Measurements from ENCODE around the gene FOXR1. TPM values are rescaled to one million over a fixed set of nuclear protein-coding genes. Genes with fewer than 3 reads are reported as not detected.

FOXR1 gene
- total RNA-seq, 1 experiment from 2014 or later = not detected

- TF ChIP-seq KAT7 (CRISPR knock-in tag; IDR thresholded peaks at IDR 0.05; ENCODE audit: borderline replicate concordance) (peak; percentile 94; the same call in 1 of the 2 replicates), FOXP1 (CRISPR knock-in tag; IDR thresholded peaks at IDR 0.05; ENCODE audit: borderline replicate concordance) (peak; percentile 53), IRF2 (CRISPR knock-in tag; IDR thresholded peaks at IDR 0.05; ENCODE audit: borderline replicate concordance, low read depth) (no peak), OVOL2 (CRISPR knock-in tag; IDR thresholded peaks at IDR 0.05; ENCODE audit: borderline replicate concordance) (no peak), ZNF219 (CRISPR knock-in tag; IDR thresholded peaks at IDR 0.05; ENCODE audit: borderline replicate concordance) (no peak), NFATC4 (CRISPR knock-in tag; IDR thresholded peaks at IDR 0.05) (no peak), IRF1 (CRISPR knock-in tag; IDR thresholded peaks at IDR 0.05) (0 out of 2 replicates have a peak, but pooled peaks have one; percentile 26), ATF6 (CRISPR knock-in tag; IDR thresholded peaks at IDR 0.05) (no peak), PRRX2 (CRISPR knock-in tag; IDR thresholded peaks at IDR 0.05) (no peak), TCF7 (CRISPR knock-in tag; IDR thresholded peaks at IDR 0.05; ENCODE audit: low read depth) (no peak), CDX4 (CRISPR knock-in tag; IDR thresholded peaks at IDR 0.05; ENCODE audit: borderline replicate concordance) (no peak), MYBL2 (CRISPR knock-in tag; IDR thresholded peaks at IDR 0.05) (peak; percentile 74; the same call in 1 of the 2 replicates), CBFB (CRISPR knock-in tag; IDR thresholded peaks at IDR 0.05; ENCODE audit: low read depth) (no peak), ATF3 (CRISPR knock-in tag; conservative IDR thresholded peaks at IDR 0.05) (no peak), ZNF263 (CRISPR knock-in tag; IDR thresholded peaks at IDR 0.05; ENCODE audit: low read depth) (no peak), ZNF396 (CRISPR knock-in tag; IDR thresholded peaks at IDR 0.05; ENCODE audit: borderline replicate concordance) (no peak), ZNF232 (CRISPR knock-in tag; IDR thresholded peaks at IDR 0.05) (0 out of 2 replicates have a peak, but pooled peaks have one; percentile 14), USF2 (CRISPR knock-in tag; IDR thresholded peaks at IDR 0.05) (no peak), ATF1 (CRISPR knock-in tag; IDR thresholded peaks at IDR 0.05) (no peak), AR (CRISPR knock-in tag; IDR thresholded peaks at IDR 0.05) (no peak), HMGA2 (CRISPR knock-in tag; IDR thresholded peaks at IDR 0.05) (no peak), MXD4 (CRISPR knock-in tag; IDR thresholded peaks at IDR 0.05; ENCODE audit: borderline replicate concordance) (no peak), ERG (CRISPR knock-in tag; IDR thresholded peaks at IDR 0.05) (no peak), ZBTB43 (CRISPR knock-in tag; IDR thresholded peaks at IDR 0.05) (peak; percentile 88; the same call in 1 of the 2 replicates), RORB (CRISPR knock-in tag; IDR thresholded peaks at IDR 0.05) (no peak), ZMAT4 (CRISPR knock-in tag; IDR thresholded peaks at IDR 0.05) (no peak)
Measured at GRCh38 chr11:118997627-118998387, 26.2 kb downstream of the FOXR1 start, which contains the start of gene CENATAC (continued).

Data from WTC11 (cell line).